GM12873 (cell line): ENCODE measurements around the gene ARHGAP6.

Source experiments
- CTCF ChIP-seq: IDR thresholded peaks from 2 replicates; pipeline ENCODE4 v1.5.1; 2012; ENCODE audit warnings: low read depth, mild to moderate bottlenecking, moderate library complexity, low read length, control low read depth; ENCODE audit not compliant: insufficient read depth; ENCODE audit errors: missing control alignments

Gene ARHGAP6

DNA sequence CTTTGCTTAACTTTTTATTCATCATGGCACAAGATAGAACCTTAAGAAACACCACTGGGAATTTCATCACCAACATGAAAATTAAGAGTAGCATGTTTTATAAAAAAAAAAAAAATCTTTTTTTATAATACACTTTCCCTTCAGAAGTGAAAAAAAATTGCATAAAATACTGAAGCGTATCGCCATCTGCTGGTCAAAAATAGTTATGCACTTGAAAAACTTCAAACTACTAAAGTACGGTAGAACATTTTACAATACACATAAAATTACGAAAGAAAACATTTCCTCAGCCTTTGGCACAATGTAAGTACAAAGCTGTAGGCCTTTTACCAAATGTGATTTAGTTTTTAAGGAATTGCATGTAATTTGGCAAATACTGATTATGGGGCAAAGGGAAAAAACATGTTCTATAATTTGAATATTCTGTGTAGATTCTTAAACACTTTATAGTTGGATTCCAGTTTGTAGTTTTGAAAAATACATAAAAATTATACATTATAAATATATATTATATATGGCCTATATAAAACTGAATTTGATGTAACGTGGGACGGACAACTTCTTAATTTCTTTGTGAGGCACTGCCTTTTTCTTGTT lies 528.1 kb downstream of the ARHGAP6 start:
- TF ChIP-seq CTCF = peak; percentile 52

- no peak for TF ChIP-seq CTCF
Measured at GRCh38 chrX:11135564-11136185, 530.0 kb downstream of the ARHGAP6 start.

- no peak for TF ChIP-seq CTCF
Measured at GRCh38 chrX:11131146-11131545, 534.6 kb downstream of the ARHGAP6 start.

DNA sequence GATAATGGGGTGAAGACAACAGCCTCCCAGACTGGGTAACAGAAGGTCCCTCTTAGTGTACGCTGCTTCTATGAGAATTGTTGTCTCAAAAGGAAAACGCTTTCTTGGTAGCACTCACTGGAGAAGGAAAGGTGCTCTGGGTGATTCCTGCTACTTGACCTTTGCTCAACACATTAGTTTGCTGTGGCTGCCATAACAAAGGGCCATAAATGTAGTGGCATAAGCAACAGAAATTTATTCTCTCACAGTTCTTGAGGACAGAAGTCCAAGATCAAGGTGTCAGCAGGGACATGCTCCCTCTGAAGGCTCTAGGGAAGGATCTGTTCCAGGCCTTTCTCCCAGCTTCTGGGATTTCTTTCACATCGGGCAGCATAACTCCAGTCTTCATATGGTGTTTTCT lies 535.6 kb downstream of the ARHGAP6 start:
- TF ChIP-seq CTCF = no peak

- no peak for TF ChIP-seq CTCF
Measured at GRCh38 chrX:11129534-11130105, 536.1 kb downstream of the ARHGAP6 start.

DNA sequence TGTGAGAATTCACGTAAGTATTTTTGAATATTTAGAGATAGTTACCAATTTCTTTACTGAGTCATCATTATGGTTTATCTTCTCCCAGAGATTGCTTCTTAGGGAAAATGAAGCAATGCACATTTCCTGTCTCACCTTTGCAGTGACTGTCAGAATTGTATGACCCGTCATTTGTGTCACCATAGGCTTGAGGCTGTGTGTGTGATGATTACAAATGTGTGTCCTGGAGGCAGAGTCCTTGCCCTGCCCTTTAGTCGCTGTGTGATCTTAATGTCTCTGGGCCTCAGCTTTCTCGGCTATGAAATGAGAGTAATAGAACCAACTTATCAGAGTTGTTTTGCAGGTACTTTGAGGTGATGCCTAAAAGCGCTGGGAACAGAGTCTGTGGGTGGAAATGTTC lies 540.7 kb downstream of the ARHGAP6 start:
- TF ChIP-seq CTCF = no peak

GRCh38 chrX:11124112-11124511 lies 541.6 kb downstream of the ARHGAP6 start:
- no peak for TF ChIP-seq CTCF
